Measurements from ENCODE around the gene HSD11B2.

Gene HSD11B2

GRCh38 chr16:67461600-67462278 is 30.8 kb downstream of the HSD11B2 start:
- in situ Hi-C loops (cut with HindIII; ENCODE audit: low pct_ligation_motif_present, low sequenced_read_pairs): no loop called here

GRCh38 chr16:67462279-67462655 is 31.3 kb downstream of the HSD11B2 start:
- Histone ChIP-seq H3K27me3 (replicated peaks) (no peaks in the 10 kb centered on the region), H3K36me3 (replicated peaks) (no peaks in the 10 kb centered on the region), H3K4me3 (ENCODE audit: low read depth, low read length) (no peak overlapping the region), H3K27ac (no peak overlapping the region)
- in situ Hi-C loops (cut with HindIII; ENCODE audit: low pct_ligation_motif_present, low sequenced_read_pairs): no loop called here
- no peak for TF ChIP-seq CTCF (IDR thresholded peaks at IDR 0.05; ENCODE audit: low read depth, low read length, missing control alignments)
- no peak for DNase-seq

More at GRCh38 chr16:67461600-67462278, 30.8 kb downstream of the HSD11B2 start:
- H3K27me3 ChIP-seq (replicated peaks): no peaks in the 10 kb centered on the region
- no peak overlapping the region for H3K4me3 ChIP-seq (ENCODE audit: low read depth, low read length)
- no peak for TF ChIP-seq CTCF (IDR thresholded peaks at IDR 0.05; ENCODE audit: low read depth, low read length, missing control alignments)
- H3K27ac ChIP-seq: no peak overlapping the region
- no peak for DNase-seq
- no peaks in the 10 kb centered on the region for H3K36me3 ChIP-seq (replicated peaks)

GRCh38 chr16:67463059-67463458 is 32.1 kb downstream of the HSD11B2 start:
- Histone ChIP-seq H3K27ac (no peak overlapping the region), H3K4me3 (ENCODE audit: low read depth, low read length) (no peak overlapping the region), H3K27me3 (replicated peaks) (no peaks in the 10 kb centered on the region), H3K36me3 (replicated peaks) (no peaks in the 10 kb centered on the region)
- no peak for TF ChIP-seq CTCF (IDR thresholded peaks at IDR 0.05; ENCODE audit: low read depth, low read length, missing control alignments)
- in situ Hi-C loops (cut with HindIII; ENCODE audit: low pct_ligation_motif_present, low sequenced_read_pairs): no loop called here
- DNase-seq: no peak

- in situ Hi-C loops (cut with HindIII; ENCODE audit: low pct_ligation_motif_present, low sequenced_read_pairs): no loop called here
- Histone ChIP-seq H3K27ac (no peak overlapping the region), H3K4me3 (ENCODE audit: low read depth, low read length) (no peak overlapping the region), H3K36me3 (replicated peaks) (no peaks in the 10 kb centered on the region), H3K27me3 (replicated peaks) (no peaks in the 10 kb centered on the region)
- no peak for DNase-seq
- TF ChIP-seq CTCF (IDR thresholded peaks at IDR 0.05; ENCODE audit: low read depth, low read length, missing control alignments): no peak
Observed at GRCh38 chr16:67463691-67464090, 32.8 kb downstream of the HSD11B2 start.

GRCh38 chr16:67464565-67464964 is 33.6 kb downstream of the HSD11B2 start:
- DNase-seq: no peak
- Histone ChIP-seq H3K4me3 (ENCODE audit: low read depth, low read length) (no peak overlapping the region), H3K27ac (no peak overlapping the region), H3K36me3 (replicated peaks) (no peaks in the 10 kb centered on the region), H3K27me3 (replicated peaks) (no peaks in the 10 kb centered on the region)
- in situ Hi-C loops (cut with HindIII; ENCODE audit: low pct_ligation_motif_present, low sequenced_read_pairs): no loop called here
- TF ChIP-seq CTCF (IDR thresholded peaks at IDR 0.05; ENCODE audit: low read depth, low read length, missing control alignments): no peak

GRCh38 chr16:67466581-67466980 is 35.7 kb downstream of the HSD11B2 start:
- Histone ChIP-seq H3K27ac (no peak overlapping the region), H3K36me3 (replicated peaks) (no peaks in the 10 kb centered on the region), H3K27me3 (replicated peaks) (no peaks in the 10 kb centered on the region), H3K4me3 (ENCODE audit: low read depth, low read length) (no peak overlapping the region)
- no peak for TF ChIP-seq CTCF (IDR thresholded peaks at IDR 0.05; ENCODE audit: low read depth, low read length, missing control alignments)
- no peak for DNase-seq
- in situ Hi-C loops (cut with HindIII; ENCODE audit: low pct_ligation_motif_present, low sequenced_read_pairs): no loop called here

Data from brain microvascular endothelial cell (primary cell).